HG02798 (cell line): Measurements from ENCODE around the gene FAM185A.
"Not testable (repeated sequence)": the region's sequence is repeated elsewhere in the genome, so short reads cannot be mapped to it uniquely, and the experiment has no call there.

Experiments
- ATAC-seq: cut with Tn5 transposase; IDR thresholded peaks from one replicate; pipeline ENCODE4 v1.9.1; 2021; ENCODE audit warnings: mild to moderate bottlenecking; ENCODE audit not compliant: unreplicated experiment, poor library complexity

The FAM185A gene

GRCh38 chr7:102776217-102776616 lies 27.4 kb downstream of the FAM185A start:
- not testable (repeated sequence) for ATAC-seq

- not testable (repeated sequence) for ATAC-seq
Measured at GRCh38 chr7:102778663-102779062, 29.9 kb downstream of the FAM185A start.

DNA sequence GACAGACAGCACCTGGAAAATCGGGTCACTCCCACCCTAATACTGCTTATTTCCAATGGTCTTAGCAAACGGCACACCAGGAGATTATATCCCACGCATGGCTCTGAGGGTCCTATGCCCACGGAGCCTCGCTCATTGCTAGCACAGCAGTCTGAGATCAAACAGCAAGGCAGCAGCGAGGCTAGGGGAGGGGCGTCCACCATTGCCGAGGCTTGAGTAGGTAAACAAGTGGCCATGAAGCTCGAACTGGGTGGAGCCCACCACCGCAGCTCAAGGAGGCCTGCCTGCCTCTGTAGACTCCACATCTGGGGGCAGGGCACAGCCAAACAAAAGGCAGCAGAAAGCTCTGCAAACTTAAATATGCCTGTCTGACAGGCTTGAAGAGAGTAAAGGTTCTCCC lies 32.1 kb downstream of the FAM185A start:
- not testable (repeated sequence) for ATAC-seq

- not testable (repeated sequence) for ATAC-seq
Measured at GRCh38 chr7:102788770-102789169, 40.0 kb downstream of the FAM185A start.

- not testable (repeated sequence) for ATAC-seq
Measured at GRCh38 chr7:102790364-102791100, 41.7 kb downstream of the FAM185A start.

DNA sequence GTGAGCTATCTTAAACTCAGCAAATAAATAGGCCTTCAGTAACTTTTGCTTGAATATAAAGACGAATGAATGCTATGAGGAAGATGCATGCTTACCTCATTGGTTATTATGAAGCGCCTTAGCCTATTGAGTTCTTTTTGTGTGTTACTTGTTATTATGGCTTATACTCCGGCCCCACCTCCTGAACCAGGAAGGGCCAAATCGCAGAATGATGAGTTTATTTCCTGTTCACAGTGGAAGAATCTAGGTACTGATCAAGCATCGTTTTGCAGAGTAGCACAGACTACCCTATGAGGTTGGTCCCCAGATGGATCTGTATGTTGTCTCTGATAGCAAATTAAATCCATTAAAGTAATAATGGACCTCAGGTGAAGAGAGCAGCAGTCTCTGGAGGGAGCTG lies 42.6 kb downstream of the FAM185A start:
- ATAC-seq: not testable (repeated sequence)

DNA sequence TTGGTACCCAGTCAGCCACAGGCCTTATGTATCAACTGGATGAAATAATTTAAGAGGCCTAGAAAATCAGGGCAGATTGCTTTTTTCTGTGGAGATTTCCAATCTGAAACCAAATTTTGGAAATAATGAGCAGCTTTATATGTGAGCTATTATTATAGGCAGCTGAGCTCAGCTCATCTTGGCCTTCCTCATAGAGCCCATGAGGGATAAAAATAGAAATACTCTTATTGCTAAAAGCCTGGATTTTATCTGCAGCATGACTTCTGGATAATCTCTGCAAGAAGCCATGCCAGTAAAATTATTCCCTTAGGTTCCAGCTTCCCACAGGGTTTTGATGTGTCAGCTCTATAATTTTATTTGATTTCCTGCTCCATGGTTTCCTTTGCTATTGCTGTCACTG lies 43.0 kb downstream of the FAM185A start:
- not testable (repeated sequence) for ATAC-seq

GRCh38 chr7:102794567-102794966 lies 45.8 kb downstream of the FAM185A start:
- not testable (repeated sequence) for ATAC-seq

GRCh38 chr7:102795987-102796595 lies 47.3 kb downstream of the FAM185A start:
- not testable (repeated sequence) for ATAC-seq

- no peak for ATAC-seq
Measured at GRCh38 chr7:102806613-102807012, 57.8 kb downstream of the FAM185A start.

DNA sequence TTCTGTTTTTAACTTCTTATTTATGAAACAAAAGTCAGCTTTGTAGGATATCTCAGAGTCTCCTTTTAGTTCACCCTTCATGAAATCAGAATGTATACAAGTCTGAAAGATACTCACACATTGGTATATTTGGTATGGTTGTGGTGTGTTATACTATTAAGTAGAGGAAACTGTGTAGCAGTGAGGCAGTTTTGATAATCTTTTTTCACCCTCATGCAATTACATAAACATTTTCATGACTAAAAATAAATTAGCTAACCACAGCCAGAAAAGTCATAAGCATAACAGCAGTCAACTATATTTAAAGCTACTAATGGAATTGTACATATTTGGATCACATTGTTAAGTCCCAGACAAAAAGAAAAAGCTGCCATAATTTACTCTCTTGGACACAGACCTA lies 62.1 kb downstream of the FAM185A start:
- ATAC-seq: no peak

DNA sequence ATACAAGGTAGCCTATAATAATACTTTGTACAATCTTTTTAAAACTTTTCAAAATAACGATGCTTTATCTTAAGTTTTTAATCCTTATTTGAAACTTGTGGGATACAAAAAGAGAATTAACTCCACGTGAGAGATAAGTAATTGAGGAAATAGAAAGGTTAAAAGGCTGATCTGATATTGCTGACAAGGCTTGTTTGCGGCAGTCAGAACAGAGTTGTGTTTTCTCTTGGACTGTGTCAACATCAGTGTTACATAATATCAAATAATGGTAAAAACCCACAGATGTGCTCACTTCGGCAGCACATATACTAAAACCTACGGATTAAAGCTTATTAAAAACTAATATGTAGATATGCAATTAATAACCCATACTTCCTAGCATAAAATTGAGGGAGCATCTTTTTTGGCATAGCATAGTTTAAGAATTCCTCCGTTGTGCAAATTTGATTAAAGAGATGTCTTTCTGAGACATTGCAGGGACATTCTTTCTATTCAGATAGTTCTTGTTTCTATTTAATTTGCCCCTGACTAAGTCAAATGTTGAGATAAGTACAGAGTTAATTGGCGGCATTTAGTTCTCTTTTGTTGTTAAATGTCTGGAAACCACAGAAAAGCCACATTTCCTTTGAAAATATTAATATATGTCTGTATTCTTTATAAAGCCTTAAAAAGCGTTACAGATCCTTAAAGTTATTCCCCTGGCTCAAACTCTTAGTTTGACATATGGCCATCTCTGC lies 63.3 kb downstream of the FAM185A start:
- ATAC-seq: no peak

DNA sequence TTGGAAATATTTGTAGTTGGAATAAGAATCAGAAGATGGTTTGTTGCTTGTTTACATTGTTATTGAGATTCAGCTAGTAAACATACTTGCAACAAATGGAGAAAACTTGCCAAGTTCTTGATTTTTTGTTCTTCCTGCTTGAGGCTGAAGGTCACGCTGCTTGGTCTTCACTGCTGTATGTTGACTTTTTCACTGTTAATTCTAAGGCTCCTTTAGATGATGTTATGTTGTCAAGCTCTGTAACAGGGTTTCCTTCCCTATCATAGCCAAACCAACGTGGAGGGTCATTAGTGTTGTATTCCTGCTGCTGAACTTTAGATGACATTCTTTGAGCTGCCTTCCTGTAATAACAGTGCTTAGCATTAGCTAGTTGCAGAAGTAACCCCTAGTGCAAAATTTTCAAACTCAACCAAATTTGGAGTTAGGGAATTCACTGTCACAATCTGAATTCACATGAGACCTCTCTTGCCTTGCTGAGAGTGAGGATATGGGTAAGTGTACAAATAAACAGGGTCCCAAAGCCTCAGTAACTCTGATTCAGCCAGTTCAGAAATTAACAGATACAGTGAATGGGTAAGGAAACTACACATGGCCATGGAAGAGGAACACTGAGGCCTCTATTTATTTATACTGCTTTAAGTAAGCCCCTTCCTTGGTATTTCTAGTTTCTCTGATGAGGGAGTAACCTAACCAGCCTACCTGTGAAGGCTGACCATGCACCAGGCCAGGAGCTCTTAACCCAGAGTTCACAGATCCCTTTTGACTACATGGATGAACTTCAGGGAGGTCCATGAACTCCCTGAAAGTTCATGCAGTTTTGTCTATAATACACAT lies 64.6 kb downstream of the FAM185A start:
- no peak for ATAC-seq

DNA sequence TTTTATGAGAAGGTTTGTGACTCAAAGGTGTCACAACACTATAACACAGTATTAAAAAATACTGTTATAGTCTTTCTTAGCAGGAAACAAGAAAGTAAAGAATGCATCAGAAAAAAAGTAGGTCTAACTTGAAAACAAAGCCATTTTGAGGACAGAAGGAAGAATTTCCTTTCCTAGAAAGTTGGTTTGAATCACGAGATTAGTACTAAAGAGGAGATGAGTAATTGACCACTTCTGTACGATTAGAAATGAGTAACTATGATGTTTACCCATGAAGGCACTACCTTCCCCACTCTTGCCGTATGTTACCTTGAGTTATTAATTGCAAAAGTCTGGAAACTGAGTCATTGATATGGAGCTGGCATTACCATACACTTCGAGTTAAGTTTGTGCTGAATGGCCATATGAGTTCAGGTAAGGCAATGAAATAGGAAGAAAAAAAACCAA lies 65.2 kb downstream of the FAM185A start:
- no peak for ATAC-seq

- no peak for ATAC-seq
Measured at GRCh38 chr7:102817616-102818573, 69.1 kb downstream of the FAM185A start.

- no peak for ATAC-seq
Measured at GRCh38 chr7:102819151-102819550, 70.4 kb downstream of the FAM185A start.

DNA sequence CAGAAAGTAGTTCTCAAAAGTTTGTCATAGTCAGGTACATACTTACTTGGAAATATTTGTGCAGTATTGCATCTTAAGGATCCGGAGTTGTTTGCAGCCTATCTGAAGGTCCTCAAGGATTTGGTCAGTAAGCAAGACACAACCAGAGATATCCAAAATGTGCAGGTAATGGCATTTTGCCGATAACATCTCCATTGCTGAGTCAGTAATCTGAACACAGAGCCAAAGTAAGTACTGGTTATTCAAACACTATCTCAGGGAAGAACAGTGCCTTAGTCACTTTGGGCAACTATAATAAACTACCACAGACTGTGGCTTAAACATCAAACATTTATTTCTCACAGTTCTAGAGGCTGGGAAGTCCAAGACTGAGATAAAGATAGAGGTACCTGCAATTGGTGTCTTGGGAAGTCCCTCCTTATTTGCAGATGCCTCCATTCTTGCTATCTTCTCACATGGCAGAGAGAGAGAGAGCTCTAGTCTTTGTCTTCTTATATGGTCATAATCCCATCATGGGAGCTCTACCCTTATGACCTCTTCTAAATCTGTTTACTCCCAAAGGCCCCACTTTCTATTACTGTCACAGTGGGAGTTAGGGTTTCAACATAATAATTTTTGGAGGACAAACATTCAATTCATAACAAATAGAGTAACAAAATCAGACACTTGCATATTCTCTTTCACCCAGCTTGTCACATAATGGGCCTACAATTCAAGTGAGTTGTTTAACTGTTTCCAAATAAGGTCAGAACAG lies 73.4 kb downstream of the FAM185A start:
- no peak for ATAC-seq

- ATAC-seq: no peak
Measured at GRCh38 chr7:102823390-102824119, 74.8 kb downstream of the FAM185A start.
